GM21786 (cell line): ENCODE data around the gene POLR1A.

Experiments used
- ATAC-seq: cut with Tn5 transposase; IDR thresholded peaks from one replicate; pipeline ENCODE4 v1.9.1; 2021; ENCODE audit not compliant: unreplicated experiment

The POLR1A gene

DNA sequence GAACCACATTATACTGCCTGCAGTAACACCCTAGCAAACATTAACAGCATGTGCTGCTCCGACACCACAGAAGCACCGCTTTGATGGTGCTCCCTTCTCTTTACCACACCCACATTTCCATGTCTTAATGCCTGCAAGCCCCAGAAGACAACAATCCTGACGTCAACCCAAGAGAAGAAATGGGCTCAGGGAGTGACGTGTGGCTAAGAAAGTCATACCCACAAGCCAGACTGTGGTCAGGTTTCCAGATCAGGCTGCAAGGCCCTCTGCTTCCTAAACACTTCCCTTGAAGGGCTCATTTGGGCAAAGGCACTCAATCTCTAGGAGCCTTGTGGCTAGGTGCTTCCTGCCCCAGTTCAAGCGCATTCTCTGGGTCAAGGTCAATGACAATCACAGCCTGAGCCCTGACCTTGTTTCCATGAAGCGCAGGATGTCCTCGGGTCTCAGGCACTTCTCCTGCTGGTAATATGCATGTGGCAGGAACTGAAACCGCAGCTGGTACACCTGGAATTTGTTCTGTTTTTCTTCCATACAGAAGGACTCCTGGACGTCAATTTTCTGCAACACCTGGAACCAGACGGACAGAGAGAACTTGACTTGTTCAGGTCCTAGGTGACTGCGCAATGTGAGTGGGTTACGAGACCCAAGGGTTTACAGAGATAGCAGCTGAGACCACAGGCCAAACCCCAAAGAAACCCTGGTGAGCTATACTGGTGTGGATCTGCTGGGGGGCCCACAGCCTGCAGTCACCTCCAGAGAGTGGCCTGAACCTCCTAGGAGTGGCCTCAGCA, 67.2 kb downstream of the POLR1A start:
- ATAC-seq = no peak

- ATAC-seq = no peak
Observed at GRCh38 chr2:86037795-86038192, 67.9 kb downstream of the POLR1A start.

- no peak for ATAC-seq
Observed at GRCh38 chr2:86037141-86037794, 68.4 kb downstream of the POLR1A start.

DNA sequence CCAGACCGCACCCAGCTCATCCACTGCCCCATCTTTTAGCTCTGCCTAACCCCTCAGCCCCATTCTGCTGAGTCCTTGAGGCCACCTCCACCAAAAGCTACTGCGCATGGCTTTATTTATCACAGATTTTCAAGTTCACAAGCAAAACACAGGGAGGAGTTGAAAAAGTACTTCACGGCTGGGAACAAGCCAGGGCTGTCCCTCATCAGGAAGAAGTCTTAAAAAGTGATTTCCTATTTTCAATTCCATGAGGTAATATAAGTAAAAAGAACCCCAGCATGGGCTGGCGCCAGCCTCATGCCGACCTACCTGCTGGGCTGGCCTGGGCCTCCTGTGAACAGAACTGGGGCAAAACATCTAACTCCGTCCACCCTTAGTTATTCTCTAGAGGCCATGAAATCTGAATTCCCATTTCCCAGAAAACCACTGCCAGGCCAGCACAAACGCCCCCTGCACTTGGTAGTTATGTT, 69.0 kb downstream of the POLR1A start:
- ATAC-seq = no peak

DNA sequence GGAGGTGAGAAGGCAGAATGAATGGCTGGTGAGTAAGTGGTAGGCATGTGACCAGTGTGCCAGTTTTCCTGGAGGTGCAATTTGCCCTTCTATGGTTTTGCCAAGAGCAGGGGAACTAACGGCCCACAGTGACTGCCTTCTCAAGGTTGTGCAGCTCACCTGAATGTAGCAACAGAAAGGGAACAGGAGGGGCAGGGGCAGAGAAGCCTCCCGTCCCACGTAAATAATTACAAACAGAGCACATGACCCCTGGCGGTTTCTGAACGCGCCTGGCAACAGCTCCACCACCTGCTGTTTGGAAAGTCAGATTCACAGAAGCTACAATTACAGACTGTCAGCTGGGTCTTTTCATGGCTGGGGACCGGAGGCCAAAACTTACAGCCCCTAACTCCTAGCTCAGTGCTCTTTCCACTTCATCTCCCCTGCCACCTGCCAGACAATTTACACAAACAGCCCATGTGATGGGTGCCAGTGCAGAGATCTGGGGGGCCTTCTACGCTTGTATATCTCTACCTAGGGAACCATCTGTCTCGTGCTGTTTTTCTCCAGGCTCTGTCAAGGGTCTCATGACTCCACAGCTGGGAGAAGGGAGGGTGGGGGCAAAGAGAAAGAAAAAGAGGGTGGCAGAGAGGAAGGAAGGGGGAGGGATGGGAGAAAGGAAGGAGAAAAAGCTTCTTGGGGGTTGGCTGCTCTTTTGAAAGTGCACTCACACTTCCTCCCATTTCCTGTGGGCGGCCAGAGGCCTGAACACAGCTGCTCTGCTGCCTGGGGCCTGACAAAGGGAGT, 69.6 kb downstream of the POLR1A start:
- peak; percentile 66 for ATAC-seq

GRCh38 chr2:86035376-86035882, 70.3 kb downstream of the POLR1A start:
- ATAC-seq = no peak

- no peak for ATAC-seq
Observed at GRCh38 chr2:86033751-86034692, 71.7 kb downstream of the POLR1A start.

GRCh38 chr2:86032861-86033595, 72.7 kb downstream of the POLR1A start:
- no peak for ATAC-seq

DNA sequence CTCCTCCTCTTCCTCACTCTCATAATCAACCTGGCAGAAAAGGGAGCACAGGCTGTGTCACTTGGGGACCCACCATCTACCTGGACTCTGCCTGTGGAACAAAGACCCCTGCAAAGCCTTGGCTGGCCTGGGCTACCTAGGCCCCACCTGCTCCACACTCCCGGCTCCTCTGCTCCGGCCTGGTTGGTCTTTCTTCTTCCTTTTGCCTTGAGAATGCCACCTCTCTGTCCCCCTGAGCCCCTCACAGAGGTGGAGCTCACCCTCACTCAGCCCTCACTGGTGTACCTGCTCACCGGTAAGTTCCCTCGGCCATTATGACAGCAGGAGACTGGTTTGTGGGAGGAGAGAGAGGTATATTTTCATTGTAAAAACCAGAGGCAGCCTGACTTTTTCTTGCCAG, 74.1 kb downstream of the POLR1A start:
- no peak for ATAC-seq

DNA sequence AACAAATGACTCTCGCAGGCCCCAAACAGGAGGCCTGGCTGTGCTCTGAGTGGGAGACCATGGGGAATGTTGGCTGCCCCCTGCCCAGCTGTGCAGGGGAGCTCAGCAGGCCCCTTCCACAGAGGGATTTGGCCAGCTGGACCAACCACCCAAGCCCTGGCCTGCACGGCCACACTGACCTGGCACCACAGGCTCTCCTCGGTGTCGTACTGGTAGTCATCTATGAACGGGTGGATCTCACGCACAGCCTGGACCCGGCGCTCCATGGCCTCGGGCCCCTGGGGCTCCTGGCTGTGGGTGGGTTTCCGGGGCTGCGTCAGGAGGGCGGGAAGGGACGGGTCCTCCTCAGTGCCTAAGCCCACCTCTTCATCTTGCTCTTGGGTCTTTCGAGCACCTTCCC, 74.5 kb downstream of the POLR1A start:
- ATAC-seq = no peak

GRCh38 chr2:86029873-86030272, 75.8 kb downstream of the POLR1A start:
- ATAC-seq = no peak

- ATAC-seq = no peak
Observed at GRCh38 chr2:86028766-86029381, 76.8 kb downstream of the POLR1A start.

- no peak for ATAC-seq
Observed at GRCh38 chr2:86027922-86028765, 77.5 kb downstream of the POLR1A start.

- no peak for ATAC-seq
Observed at GRCh38 chr2:86027196-86027921, 78.3 kb downstream of the POLR1A start.

DNA sequence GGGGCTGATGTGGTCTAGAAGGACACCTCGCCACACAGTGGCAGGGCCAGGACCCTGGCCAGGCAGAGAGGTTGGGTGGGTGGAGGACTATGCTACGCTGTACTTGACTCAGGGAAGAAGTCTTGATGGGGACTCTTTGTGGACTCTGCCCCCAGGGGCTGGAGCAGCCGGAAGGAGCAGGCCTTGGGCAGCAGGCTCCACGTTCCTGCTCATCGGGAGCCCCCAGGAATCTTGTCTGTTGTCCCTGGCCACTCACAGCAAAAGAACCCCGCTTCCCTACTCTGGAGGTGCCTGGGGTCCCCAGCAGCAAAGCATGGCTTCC, 79.0 kb downstream of the POLR1A start:
- ATAC-seq = no peak

DNA sequence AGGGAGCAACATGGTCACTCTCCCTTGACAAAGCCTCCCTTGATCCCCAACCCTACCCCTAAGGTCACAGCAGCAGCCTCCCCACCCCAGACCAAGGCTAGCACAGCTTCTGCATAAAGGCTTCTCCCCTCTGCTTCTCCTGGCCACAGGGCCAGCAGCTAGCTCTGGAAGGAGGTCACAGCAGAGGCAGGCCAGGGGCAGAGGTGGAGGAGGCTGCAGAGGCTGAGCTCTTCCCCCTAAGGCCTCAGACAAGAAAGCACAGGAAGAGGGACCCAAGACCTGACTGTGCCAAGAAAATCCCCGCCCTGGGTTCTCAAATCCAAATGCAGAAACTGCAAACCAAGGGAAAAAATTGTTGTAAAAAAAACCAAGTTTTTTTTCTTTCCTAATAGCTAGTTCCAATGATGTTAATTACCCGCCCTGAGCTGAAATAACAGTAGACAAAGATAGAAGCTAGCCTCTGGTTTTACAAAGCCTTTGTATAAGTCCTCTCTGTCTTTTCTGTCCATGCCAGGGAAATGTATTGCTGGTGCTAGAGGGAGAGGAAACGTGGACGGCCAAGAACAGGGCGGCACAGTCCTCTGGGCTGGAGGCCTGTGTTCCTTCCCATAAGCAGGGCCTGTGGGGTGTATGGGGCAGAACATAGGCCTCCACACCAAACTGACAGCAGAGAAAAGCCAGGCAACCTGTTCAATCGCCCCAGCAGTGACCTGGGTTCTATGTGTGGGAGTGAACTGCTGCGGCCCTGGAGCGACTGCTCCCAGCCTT, 79.5 kb downstream of the POLR1A start:
- ATAC-seq = no peak

- no peak for ATAC-seq
Observed at GRCh38 chr2:86025229-86025820, 80.4 kb downstream of the POLR1A start.
